BE2C (cell line): ENCODE data around the gene SLC44A1.

Source experiments
- DNase-seq: peaks from one replicate; pipeline ENCODE4 v3.0.0-alpha.2; 2020
- H3K27me3 ChIP-seq: fragments of 250-450 bp; sonication (Bioruptor Pico); 2 replicates; pipeline ENCODE4 v1.5.1; 2020; ENCODE audit warnings: mild to moderate bottlenecking
- H3K36me3 ChIP-seq: fragments of 250-450 bp; sonication (Bioruptor Pico); 2 replicates; pipeline ENCODE4 v1.5.1; 2020; ENCODE audit warnings: mild to moderate bottlenecking
- H3K4me1 ChIP-seq: fragments of 250-450 bp; sonication (Bioruptor Pico); 2 replicates; pipeline ENCODE4 v1.5.1; 2020
- H3K4me3 ChIP-seq: 2 replicates; pipeline ENCODE4 v1.5.1; 2011; ENCODE audit warnings: low read depth, low read length
- H3K9me3 ChIP-seq: fragments of 250-450 bp; sonication (Bioruptor Pico); 2 replicates; pipeline ENCODE4 v1.5.1; 2020
- TF ChIP-seq, protein P1 (sequence below): IDR thresholded peaks from 2 replicates; pipeline ENCODE4 v1.5.1; 2012; ENCODE audit warnings: mild to moderate bottlenecking, low read depth, low read length

Gene SLC44A1

DNA sequence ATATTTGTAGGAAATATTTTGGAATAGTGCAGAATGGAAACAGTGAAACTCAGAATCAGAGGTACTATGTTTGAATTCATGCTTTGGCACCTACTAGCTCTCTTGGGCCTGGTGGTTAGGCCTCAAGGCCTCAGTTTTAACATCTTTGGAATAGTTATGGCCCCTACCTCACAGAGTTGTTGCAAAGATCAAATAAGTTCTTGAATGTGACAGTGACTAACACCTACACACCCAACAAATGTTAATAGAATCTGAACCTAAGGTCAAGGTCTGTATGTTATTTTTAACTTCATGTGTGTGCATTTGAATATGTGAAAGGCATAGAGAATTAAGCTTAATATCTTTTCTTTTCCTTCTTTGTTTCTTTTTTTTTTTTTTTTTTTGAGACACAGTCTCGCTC is 87.3 kb downstream of the SLC44A1 start:
- TF ChIP-seq, protein P1, sequence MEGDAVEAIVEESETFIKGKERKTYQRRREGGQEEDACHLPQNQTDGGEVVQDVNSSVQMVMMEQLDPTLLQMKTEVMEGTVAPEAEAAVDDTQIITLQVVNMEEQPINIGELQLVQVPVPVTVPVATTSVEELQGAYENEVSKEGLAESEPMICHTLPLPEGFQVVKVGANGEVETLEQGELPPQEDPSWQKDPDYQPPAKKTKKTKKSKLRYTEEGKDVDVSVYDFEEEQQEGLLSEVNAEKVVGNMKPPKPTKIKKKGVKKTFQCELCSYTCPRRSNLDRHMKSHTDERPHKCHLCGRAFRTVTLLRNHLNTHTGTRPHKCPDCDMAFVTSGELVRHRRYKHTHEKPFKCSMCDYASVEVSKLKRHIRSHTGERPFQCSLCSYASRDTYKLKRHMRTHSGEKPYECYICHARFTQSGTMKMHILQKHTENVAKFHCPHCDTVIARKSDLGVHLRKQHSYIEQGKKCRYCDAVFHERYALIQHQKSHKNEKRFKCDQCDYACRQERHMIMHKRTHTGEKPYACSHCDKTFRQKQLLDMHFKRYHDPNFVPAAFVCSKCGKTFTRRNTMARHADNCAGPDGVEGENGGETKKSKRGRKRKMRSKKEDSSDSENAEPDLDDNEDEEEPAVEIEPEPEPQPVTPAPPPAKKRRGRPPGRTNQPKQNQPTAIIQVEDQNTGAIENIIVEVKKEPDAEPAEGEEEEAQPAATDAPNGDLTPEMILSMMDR, result no peak
- Histone ChIP-seq H3K9me3 (no peaks in the 10 kb centered on the region), H3K4me1 (no peaks in the 10 kb centered on the region), H3K4me3 (no peak overlapping the region), H3K27me3 (no peaks in the 10 kb centered on the region), H3K36me3 (no peaks in the 10 kb centered on the region)
- DNase-seq, result no peak

DNA sequence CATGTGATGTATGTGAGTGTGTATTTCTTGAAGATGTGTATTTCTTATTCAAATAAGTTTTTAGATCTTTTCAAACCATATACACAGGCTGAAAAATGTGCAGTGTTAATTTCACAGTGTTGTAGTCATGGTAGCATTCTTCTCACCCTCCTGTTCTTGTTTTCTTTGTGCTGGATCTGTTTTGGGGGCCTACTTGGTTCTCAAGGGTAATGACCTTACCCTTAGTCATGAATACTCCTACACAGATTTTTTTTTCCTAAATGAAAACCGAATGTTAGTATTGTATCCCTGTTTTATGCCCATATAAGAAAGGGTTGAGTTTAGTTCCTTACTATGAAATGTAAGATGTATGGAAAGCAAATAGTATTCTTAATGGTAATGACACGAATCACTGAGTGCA is 88.0 kb downstream of the SLC44A1 start:
- DNase-seq, result no peak
- H3K4me1 ChIP-seq, result no peaks in the 10 kb centered on the region
- H3K36me3 ChIP-seq, result no peaks in the 10 kb centered on the region
- TF ChIP-seq, protein P1, result no peak
- no peaks in the 10 kb centered on the region for H3K9me3 ChIP-seq
- H3K27me3 ChIP-seq, result no peaks in the 10 kb centered on the region
- H3K4me3 ChIP-seq, result no peak overlapping the region

DNA sequence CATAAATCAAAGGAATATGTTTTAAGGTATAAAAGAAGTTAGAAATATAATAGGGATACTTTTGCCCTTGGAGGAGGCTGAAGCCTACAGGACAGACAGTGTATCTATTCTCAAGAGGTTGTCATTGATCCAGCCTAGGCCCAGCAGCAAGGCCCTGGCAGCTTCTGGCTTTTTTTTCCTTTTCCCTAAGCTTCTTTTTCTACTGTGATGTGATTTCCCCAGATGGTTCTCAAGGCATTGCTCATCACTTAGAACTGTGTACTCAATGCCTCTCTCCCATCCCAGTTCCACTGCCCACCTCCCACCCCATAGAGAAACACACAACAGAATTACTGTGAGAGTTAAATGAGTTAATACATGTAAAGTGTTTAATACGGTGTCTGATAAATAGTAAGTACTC is 88.6 kb downstream of the SLC44A1 start:
- no peak overlapping the region for H3K4me3 ChIP-seq
- no peaks in the 10 kb centered on the region for H3K36me3 ChIP-seq
- no peak for DNase-seq
- H3K27me3 ChIP-seq, result no peaks in the 10 kb centered on the region
- no peaks in the 10 kb centered on the region for H3K9me3 ChIP-seq
- TF ChIP-seq, protein P1, result no peak
- no peaks in the 10 kb centered on the region for H3K4me1 ChIP-seq

DNA sequence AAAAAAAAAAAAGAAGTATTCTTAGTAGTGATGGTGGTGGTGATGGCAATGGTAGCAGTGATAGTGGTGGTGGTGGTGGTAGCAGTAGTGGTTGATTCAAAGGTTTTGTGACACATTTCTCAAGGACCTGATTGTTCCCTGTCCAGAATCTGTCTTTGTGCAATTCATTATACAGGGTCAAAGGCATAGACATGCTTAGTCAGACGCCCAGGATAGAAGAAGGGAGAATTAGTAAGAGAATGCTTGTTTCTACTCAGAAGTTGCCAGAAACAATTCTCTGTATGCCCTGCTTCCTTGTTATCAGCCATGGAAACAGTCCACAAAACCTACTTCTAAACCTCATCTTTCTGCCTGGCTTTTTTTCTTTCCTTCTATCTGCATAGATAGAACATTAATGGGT is 89.4 kb downstream of the SLC44A1 start:
- Histone ChIP-seq H3K27me3 (no peaks in the 10 kb centered on the region), H3K4me3 (no peak overlapping the region), H3K4me1 (no peaks in the 10 kb centered on the region), H3K36me3 (no peaks in the 10 kb centered on the region), H3K9me3 (no peaks in the 10 kb centered on the region)
- DNase-seq, result no peak
- TF ChIP-seq, protein P1, result no peak

DNA sequence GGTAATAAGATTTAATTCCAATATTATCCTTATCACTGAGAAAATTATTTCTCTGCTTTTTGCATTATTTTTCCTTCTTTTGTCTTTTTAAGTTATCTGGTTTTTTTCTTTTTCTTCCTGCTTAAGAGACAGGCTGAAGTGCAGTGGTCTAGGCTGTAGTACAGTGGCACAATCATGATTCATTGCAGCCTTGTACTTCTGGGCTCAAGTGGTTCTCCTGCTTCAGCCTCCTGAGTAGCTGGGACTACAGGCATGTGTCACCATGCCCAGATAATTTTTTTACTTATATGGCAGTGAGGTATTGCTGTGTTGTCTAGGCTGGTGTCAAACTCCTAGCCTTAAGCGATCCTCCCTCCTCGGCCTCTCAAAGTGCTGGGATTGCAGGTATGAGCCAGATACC is 93.9 kb downstream of the SLC44A1 start:
- no peak for DNase-seq
- no peaks in the 10 kb centered on the region for H3K27me3 ChIP-seq
- H3K4me3 ChIP-seq, result no peak overlapping the region
- TF ChIP-seq, protein P1, result no peak
- no peaks in the 10 kb centered on the region for H3K4me1 ChIP-seq
- H3K36me3 ChIP-seq, result no peaks in the 10 kb centered on the region
- H3K9me3 ChIP-seq, result no peaks in the 10 kb centered on the region

DNA sequence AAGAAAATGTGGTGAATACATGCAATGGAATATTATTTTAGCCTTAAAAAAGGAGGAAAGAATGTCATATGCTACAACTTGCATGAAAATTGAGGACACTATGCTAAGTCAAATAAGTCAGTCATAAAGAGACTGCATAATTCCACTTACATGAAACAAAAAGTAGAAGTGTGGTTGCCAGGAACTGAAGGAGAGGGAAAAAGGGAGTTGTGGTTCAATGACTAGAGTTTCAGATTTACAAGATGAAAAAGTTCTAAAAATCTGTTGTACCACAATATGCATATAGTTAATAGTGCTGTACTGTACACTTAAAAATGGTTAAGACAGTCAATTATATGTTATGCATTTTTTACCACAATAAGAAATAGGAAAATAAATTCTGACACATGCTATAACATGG is 95.4 kb downstream of the SLC44A1 start:
- no peak for DNase-seq
- Histone ChIP-seq H3K27me3 (no peaks in the 10 kb centered on the region), H3K4me1 (no peaks in the 10 kb centered on the region), H3K9me3 (no peaks in the 10 kb centered on the region), H3K36me3 (no peaks in the 10 kb centered on the region), H3K4me3 (no peak overlapping the region)
- TF ChIP-seq, protein P1, result no peak
